Measurements from ENCODE around the gene NUMA1.

Gene NUMA1

DNA sequence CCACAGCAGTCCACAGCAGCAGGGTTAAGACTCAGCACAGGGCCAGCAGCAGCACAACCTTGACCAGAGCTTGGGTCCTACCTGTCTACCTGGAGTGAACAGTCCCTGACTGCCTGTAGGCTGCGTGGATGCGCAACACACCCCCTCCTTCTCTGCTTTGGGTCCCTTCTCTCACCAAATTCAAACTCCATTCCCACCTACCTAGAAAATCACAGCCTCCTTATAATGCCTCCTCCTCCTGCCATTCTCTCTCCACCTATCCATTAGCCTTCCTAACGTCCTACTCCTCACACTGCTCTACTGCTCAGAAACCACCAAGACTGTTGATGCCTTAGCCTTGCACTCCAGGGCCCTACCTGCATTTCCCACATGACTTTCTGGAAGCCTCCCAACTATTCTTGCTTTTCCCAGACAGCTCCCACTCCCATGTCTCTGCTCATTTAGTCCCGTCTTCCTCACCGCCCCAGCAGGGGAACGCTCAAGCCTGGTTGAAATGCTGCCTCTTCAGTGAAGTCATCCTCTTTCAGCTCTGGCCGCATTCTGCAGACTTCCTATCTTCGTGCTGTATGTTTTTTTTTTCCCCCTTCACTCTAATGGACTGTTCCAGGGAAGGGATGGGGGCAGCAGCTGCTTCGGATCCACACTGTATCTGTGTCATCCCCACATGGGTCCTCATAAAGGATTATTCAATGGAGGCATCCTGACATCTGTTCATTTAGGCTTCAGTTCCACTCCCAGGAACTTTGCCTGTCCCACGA, 78.3 kb downstream of the NUMA1 start:
- peak; percentile 44 for DNase-seq (ENCODE audit: low read depth)

DNA sequence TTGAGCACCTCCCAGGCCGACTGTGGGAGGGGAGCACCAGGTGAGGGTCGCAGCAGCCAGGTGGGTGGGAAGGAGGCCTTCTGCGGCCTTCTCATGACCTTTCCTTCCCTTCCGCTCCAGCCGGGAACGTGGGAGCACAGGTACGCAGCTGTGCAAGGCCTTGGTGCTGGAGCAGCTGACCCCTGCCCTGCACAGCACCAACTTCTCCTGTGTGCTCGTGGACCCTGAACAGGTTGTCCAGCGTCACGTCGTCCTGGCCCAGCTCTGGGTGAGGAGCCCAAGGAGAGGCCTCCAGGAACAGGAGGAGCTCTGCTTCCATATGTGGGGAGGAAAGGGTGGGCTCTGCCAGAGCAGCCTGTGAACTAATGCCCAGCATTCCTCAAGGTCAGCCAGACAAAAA, 79.1 kb downstream of the NUMA1 start:
- no peak for DNase-seq (ENCODE audit: low read depth)

DNA sequence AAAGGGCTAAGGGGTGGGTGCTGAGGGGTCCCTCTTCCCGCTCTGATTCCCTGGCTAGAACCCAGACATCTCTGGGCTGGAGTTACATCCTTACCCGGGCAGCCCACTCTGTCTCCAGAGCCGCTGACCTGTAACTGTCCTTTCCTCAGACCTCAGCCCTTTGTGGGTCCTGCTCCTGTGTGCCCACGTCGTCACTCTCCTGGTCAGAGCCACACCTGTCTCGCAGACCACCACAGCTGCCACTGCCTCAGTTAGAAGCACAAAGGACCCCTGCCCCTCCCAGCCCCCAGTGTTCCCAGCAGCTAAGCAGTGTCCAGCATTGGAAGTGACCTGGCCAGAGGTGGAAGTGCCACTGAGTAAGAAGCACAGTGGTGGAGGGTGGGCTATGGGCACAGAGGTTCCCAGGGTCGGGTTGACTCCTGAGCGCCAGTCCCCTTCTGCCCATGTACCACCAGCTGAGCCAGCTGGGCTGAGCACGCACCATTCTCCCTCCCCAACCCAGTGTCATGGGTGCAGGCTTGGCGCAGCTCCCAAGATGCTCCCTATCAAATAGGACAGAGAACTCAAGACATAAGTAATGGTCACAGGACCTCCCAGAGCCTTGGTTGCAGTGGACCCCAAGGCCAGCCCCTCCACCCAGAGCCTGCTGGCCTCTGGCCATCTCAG, 80.0 kb downstream of the NUMA1 start:
- DNase-seq (ENCODE audit: low read depth), result no peak

DNA sequence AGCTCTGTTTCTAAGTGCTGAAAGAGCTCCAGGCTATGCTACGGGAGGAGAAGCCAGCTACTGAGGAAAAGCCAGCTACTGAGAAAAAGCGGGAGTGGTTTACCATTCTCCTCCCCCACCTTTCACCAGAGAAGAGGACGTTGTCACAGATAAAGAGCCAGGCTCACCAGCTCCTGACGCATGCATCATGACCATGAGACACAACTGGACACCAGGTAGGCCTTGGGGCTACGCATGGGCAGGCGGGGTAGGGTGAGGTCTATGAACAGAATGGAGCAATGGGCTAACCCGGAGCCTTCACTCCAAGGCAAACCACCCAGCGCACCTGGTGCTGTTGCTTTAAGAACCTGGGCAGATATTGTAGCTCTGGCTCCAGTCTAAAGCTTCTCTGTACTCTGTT, 80.5 kb downstream of the NUMA1 start:
- peak; percentile 27 for DNase-seq (ENCODE audit: low read depth)

DNA sequence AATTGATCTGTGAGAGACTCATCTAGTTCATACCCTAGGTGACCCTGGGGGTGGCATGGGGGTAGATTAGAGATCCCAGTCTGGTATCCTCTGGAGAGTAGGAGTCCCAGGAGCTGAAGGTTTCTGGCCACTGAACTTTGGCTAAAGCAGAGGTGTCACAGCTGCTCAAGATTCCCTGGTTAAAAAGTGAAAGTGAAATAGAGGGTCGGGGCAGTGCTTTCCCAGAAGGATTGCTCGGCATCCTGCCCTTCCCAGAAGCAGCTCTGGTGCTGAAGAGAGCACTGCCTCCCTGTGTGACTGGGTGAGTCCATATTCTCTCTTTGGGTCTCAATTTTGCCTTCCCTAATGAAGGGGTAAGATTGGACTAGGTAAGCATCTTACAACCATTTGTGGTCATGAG, 81.0 kb downstream of the NUMA1 start:
- peak; percentile 44 for DNase-seq (ENCODE audit: low read depth)

DNA sequence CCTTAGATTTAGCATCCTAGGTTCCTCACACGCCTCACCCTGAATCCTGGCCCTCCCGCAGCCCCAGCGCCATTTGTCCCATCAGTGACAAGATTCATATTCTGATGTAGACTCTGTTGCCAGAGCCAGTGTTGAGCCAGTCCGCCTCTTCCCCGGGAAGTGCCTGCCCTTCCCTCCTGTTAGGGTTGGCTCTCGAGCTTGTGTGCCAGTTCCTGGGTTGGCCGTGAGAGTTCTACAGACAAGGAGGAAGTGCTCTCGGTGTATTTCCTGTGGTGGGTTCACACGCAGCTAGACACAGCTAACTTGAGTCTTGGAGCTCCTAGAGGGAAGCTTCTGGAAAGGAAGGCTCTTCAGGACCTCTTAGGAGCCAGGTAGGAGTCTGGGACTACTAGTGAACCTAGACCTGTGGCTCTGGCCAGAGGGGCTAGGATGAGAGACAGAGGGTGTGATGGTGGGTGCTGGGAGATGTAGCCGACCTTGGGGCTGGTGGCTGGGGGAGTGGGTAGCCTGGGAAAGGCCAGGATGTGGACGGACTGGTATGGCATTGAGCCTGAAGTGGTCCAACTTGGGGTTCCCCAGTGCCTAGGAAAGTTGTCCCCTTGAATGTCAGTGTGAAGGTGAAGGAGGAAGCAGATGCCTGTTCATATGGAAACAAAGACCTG, 81.6 kb downstream of the NUMA1 start, which contains the start of gene IL18BP:
IL18BP (plus strand) TSS at position 261 of the 662 bp plus-strand sequence. CDS start 1,076 bp downstream, outside the sequence.
- DNase-seq (ENCODE audit: low read depth), result no peak

DNA sequence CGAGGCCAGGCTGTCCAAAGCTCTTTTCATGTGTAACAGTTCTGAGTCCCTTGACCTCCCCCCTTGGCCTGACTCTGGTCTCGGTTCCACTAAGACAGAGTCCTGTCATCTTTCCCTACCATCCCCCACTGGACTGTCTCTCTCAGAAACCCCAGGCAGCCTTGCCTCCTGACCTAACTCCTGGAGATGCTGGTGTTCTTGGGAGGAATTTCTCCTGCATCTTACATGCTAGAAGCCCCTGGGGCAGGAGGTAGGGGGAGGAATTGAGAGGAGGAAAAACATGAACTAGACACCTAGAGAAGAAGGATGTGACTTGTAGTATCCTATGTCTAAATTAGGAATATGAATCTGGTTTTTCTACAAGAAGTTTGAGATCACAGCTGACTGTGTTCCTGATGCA, 82.3 kb downstream of the NUMA1 start:
- no peak for DNase-seq (ENCODE audit: low read depth)

DNA sequence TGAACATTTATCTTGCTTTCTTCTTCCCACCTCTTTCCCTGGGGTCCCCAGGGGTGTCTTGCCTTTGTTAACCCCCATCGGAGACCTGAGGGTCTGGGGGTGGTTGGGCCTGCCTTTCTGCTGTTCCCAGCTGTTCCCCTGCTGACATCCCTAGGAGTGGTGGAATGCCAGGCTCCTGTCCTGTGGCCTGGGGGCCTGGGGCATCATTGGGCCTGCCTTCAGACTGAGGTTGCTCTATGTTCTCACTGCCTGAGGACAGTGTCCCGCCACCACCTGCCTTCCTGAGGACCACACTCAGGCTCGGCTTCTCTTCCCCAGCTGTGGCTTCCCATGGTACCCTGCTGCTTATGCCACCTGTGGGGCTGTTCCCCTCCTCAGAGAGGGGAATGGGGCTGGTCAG, 82.7 kb downstream of the NUMA1 start:
- no peak for DNase-seq (ENCODE audit: low read depth)

DNA sequence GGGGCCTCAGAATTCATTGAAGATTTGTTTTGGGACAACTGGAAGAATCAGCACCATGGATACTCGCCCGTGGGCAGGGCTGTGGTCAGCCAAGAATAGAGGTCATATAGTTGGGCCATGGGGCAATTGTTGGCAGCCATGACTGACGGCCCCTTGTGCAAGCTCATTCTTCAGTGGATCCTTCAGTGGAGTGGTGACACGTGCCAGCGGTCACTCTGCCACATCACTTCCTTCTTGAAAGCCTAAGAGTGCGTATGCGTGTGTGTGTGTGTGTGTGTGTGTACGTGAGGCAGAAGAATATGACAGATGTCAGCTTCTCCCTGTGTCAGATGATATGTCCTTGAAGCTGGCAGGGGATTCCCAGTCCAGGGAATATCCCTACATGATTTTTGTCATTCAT, 83.4 kb downstream of the NUMA1 start:
- DNase-seq (ENCODE audit: low read depth), result peak; percentile 19

DNA sequence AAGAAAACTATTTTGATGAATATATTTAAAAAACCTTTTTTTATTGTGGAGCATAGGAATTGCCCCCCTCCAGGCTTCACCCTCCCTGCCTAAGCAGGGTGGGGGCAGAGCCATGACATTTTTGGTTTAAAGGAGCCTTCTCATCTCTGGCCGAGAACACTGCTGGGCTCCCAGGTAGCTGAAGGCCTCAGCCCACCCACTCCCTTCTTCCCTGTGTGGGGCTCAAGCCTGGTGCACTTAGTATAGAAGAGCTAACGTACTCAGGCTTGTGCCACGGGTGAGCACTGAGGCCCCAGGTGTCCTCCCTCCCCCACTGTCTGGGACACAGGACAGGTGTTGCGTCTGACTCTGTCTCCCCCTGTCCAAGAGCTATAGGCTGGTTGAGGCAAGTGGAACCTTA, 83.8 kb downstream of the NUMA1 start:
- no peak for DNase-seq (ENCODE audit: low read depth)

DNA sequence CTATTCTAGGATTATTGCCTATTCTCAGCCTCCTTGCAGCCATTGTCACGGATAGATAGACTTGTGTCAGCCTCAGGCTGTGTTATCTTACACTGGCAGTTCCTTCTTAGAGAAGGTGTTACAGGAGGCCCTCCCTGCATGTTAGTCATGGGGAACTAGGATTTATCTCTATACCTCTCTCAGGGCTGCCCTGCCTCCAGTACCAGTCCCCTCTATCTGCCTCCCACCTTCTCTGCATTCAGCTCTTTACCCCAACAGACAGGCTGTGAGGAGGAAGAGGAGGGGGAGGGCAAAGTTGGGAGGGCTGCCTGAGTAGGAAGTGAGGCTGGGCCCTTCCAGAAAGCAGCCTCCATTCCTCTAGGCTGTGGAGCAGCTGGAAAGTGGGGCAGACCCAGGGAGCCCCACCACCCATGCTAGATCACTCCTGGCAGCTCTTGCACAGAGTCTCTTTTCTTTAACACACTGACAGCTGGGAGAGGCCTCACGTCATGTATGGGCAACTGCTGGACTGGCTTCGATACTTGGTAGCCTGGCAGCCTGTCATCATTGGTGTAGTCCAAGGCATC, 84.5 kb downstream of the NUMA1 start:
- no peak for DNase-seq (ENCODE audit: low read depth)

DNA sequence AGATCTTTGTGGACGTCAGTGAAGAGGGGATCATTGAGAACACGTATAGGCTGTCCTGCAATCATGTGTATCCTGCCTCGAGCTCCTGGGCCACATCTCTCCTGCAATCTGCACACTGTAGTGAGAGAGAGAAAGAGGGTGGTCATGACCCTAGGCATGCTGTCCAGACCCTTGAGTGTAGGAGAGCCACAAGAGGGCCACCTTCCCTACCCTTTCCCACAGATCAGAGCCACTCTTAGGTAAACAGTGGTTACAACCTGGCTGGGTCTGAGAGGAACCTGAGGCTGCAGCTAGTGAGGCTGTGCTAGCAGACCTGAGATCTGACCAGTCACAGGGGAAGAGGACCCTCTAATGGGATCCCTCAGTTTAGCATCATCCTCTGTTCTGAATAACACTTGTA, 85.6 kb downstream of the NUMA1 start:
- no peak for DNase-seq (ENCODE audit: low read depth)

DNA sequence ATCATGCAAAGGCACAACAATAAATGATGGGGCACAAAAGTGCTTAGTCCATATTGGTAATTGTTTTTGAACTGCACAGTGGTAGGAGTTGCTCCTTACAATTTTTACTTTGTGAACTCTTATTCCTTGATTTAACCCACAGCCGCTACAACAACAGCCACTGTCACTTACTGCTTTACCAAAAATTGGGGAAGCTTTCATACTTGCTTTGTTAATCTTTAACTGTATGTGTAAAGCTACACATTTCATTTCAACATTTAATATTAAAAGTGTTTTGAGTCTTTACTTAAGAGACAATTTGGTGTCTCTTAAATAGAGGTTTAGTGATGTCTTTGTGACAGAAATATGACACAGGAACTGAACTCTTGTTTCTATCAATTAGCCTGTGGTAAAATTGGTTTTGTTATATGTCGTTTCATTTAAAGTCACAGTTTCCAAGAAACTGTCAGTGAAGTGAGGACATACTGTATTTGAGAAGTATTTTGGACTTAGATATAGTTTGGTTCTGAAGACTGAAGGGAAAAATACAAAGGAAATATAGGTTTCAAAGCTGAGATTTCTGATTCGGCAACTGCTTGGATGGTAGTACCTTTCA, 88.1 kb downstream of the NUMA1 start:
- no peak for DNase-seq (ENCODE audit: low read depth)

DNA sequence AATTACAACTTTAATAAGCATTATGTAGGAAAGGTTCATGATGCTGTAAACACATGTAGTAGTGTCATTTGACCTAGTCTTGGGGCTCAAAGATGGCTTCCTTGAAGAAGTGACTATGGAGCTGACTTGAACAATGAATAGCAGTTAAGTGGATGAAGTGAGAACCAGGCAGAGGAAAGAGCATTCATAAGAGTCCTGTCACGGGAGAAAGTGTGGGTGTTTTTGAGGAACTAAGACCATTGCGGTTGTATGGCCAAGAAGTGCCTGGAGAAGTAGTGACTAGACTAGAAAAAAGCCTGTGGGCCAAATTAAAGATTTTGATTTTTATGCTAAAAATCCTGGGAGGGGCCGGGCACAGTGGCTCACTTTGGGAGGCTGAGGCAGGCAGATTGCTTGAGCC, 88.8 kb downstream of the NUMA1 start:
- no peak for DNase-seq (ENCODE audit: low read depth)

DNA sequence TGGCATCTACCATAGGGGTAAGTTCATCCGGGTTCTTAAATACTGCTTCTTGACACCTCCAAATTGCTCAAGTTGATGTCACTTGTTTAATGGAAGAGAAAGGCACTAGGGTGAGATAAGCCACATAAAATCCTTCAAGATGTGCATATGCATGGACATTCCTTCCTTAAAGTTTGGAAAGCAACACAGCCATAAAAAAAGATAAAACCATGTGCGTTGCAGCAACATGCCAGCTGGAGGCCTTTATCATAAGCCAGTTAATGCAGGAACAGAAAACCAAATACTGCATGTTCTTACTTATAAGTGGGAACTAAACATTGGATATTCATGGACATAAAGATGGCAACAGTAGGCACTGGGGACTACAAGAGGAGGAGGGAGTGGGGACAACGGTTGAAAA, 89.6 kb downstream of the NUMA1 start:
- no peak for DNase-seq (ENCODE audit: low read depth)

DNA sequence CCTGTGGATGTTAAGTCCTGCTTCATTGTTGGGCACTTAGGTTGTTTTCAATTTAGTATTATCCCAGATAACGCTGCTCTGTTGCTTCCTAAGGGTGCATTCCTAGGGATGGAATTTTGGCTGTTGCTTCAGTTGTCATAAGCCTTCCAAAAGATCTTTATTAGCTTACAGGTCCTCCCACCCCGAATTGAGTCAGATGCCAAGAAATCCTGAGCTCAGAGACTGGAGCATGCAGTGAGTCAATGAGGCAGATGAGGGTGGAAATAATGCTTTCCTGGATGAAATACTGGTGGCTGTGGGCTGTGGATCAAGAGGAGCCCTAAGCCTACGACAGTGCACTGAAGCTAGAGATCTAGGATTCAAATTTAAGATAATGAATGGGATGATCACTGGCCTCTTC, 92.3 kb downstream of the NUMA1 start:
- peak; percentile 84 for DNase-seq (ENCODE audit: low read depth)

DNA sequence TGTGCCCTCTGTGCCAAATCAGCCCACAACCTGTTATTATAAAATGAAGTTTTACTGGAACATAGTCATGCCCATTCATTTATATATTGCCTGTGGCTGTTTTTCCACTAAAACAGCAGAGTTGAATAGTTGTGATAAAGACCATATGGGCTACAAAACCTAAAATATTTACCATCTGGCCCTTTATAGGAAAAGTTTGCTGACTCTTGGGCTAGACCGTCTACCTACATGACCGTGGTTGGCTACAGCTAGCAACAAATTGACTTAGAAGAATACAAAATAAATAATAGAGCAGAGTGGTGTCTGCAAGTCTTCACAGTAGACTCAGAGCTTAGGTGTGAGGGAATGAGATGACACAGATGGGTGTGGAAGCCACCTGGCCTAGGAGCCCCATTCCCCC, 92.8 kb downstream of the NUMA1 start:
- no peak for DNase-seq (ENCODE audit: low read depth)

DNA sequence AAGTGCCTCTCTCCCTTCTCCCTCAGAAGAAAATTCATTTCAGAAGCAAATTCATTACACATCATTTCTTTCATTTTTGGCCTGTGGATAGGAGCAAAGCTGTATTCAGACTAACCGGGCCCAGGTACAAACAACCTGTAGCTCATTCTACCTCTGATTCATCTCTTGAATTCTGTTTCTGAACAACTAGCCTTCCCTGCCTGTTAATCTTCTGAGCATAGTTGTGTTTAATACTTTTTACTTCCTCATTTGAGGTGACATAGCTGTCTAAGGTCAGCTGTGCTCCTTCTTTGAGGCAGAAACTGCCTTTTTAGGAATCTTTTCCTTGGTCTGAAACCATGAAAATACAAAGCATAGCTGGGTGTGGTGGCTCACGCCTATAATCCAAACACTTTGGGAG, 94.2 kb downstream of the NUMA1 start:
- no peak for DNase-seq (ENCODE audit: low read depth)

DNA sequence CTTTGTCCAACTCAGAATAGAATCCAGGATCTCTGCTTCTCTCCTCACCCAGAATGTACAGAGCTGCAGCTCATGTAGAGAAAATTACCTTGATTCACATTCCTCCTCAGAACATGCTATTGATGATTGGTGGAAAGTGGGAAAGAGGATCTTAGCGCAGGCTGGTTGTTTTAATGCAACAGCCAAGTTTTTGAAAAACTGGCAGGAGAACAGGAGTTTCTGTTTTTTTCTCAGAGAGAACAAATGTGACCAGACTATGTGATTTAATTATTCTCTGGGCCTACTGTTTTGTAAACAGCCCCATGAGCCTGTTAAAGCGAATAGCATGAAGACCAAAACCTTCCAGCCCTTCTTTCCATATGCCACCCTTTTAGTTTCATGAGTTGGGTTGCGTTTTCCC, 100.7 kb downstream of the NUMA1 start:
- DNase-seq (ENCODE audit: low read depth), result no peak

DNA sequence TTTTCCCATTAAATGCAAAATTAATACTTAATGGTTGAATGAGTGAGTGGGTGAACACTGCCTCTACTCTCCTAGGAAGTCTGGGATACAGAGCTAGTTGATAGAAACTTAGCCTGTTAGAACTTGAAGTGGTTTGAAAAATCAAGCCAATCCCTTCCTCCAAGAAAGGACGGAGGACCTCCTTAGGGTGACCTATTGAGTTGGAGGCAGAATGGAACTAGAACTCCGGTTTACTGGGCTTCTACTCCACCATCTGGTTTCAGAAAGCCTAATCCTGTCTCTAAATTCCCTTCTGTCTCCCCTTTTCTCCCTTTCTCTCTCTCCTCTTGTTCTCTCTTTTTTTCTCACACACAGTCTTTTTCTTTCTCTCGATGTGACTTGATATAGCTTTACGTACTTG, 101.2 kb downstream of the NUMA1 start:
- no peak for DNase-seq (ENCODE audit: low read depth)

DNA sequence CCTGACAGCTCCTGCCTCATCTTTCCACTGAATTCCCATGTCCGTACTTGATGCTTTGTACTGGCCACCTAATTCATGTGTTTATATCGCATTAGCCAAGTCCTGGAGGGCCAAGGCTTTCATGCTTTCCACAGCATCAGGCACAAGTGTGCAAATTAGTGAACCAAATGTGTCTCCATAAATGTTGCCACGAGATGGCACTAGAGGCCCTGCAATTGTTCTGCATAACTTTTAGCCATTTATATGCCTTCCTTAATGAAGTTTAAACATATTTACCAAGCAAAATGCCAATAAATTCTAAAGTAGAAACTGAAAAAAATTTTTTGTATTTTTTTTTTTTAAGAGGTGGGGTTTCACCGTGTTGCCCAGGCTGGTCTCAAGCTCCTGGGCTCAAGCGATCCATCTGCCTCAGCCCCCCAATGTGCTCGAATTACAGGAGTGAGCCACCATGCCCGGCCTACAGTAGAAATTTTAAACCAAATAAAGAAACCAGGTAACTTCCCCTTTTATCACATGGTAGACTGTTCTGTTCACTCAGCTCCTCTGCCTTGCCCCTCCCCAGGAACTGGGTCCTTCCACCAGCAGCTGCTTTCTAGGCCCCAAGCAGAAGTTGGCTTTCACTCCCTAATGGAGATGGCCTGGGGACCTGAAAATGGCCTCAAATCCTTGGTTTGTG, 102.5 kb downstream of the NUMA1 start:
- peak; percentile 40 for DNase-seq (ENCODE audit: low read depth)

DNA sequence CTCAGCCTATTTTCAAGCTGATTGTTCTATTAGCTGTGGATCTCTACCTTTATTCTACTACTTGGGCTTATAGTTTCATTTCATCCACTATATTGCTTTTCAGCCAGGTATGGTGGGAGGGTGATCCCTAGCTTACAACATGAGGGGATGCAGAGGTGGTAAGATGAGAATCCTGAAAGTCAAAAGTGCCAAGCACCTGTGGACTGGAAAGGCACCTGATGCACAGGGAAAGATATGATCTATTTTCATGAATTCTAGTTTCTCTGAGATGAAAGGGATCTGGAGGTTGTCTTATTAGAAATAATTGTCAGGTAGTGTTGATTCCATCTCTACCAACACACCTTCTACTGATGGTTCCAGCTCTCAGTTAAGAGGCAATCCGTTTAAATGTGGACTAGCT, 103.3 kb downstream of the NUMA1 start:
- no peak for DNase-seq (ENCODE audit: low read depth)

Data from amniotic epithelial cell (primary cell).